ENCODE results near the gene SZT2.

SZT2 gene

DNA sequence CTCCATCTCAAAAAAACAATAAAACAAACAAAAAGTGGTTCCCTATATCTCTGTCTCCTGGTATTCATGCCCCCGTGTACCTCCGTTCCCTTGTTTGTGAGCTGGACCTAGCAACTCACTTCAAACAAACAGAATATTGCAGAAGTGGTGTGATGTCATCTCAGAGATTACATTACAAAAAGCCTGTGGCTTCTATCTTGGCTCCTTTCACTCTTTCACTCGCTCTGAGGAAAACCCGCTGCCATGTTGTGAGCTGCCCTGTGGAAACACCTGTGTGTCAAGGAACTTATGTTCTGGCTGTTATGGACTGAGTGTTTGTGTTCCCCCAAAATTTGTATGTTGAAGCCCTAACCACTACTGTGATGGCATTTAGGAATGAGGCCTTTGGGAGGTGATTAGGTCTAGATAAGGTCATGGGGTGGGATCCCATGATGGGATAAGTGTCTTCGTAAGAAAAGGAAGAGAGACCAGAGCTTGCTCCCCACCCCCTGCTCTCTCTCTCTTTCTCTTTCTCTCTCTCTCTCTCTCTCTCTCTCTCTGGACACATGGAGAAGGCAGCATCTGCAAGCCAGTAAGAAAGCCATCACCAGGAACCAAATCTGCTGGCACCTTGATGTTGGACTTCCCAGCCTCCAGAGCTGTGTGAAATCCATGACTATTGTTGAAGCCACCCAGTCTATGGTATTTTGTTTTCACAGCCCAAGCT is 71.4 kb downstream of the SZT2 start:
- no peaks in the 10 kb centered on the region for H4K20me1 ChIP-seq (ENCODE audit: control insufficient read depth, insufficient read depth, low read depth, low read length)
- H3K36me3 ChIP-seq (ENCODE audit: control insufficient read depth, low read length) = no peaks in the 10 kb centered on the region
- no peak overlapping the region for H3K4me2 ChIP-seq (ENCODE audit: low read length)
- no peaks in the 10 kb centered on the region for H3K79me2 ChIP-seq (ENCODE audit: control insufficient read depth, low read length)
- no peaks in the 10 kb centered on the region for H3K4me1 ChIP-seq (ENCODE audit: control insufficient read depth, low read length)
- H3K9me3 ChIP-seq (ENCODE audit: control insufficient read depth, insufficient read depth, low read length) = no peaks in the 10 kb centered on the region
- no peak overlapping the region for H3K4me3 ChIP-seq (ENCODE audit: low read length)
- TF ChIP-seq, protein P1, sequence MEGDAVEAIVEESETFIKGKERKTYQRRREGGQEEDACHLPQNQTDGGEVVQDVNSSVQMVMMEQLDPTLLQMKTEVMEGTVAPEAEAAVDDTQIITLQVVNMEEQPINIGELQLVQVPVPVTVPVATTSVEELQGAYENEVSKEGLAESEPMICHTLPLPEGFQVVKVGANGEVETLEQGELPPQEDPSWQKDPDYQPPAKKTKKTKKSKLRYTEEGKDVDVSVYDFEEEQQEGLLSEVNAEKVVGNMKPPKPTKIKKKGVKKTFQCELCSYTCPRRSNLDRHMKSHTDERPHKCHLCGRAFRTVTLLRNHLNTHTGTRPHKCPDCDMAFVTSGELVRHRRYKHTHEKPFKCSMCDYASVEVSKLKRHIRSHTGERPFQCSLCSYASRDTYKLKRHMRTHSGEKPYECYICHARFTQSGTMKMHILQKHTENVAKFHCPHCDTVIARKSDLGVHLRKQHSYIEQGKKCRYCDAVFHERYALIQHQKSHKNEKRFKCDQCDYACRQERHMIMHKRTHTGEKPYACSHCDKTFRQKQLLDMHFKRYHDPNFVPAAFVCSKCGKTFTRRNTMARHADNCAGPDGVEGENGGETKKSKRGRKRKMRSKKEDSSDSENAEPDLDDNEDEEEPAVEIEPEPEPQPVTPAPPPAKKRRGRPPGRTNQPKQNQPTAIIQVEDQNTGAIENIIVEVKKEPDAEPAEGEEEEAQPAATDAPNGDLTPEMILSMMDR (IDR thresholded peaks at IDR 0.05; ENCODE audit: low read depth, low read length, poor library complexity, severe bottlenecking) = no peak
- no peak for TF ChIP-seq EZH2phosphoT487 (IDR thresholded peaks at IDR 0.05; ENCODE audit: borderline replicate concordance, low read length)
- no peak overlapping the region for H3K27ac ChIP-seq (ENCODE audit: low read depth, low read length)
- H3F3A ChIP-seq (ENCODE audit: control insufficient read depth, insufficient read depth) = no peaks in the 10 kb centered on the region
- no peaks in the 10 kb centered on the region for H3K9me2 ChIP-seq (replicated peaks; ENCODE audit: control insufficient read depth, low read length)
- H3K27me3 ChIP-seq (ENCODE audit: control insufficient read depth, low read length) = peaks cover 7% of the 10 kb centered on the region

DNA sequence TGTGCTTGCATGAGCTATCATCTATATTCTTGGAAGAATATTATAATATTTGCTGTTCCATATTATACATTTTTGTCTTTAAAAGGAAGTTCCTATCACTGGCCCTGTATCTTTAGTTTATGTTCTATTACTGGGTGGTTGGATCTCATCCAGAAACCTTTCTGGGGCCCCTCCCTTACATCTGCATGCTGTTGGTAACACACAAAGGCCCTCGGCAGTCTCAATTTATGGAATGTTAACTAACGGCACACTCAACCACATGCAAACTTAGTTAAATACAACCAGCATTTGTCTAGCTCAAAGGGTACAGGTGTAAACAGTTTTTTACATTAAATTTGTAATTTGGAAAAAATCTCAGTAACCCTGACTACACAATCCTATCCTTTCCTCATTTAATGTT is 73.8 kb downstream of the SZT2 start:
- Histone ChIP-seq H3K9me3 (ENCODE audit: control insufficient read depth, insufficient read depth, low read length) (no peaks in the 10 kb centered on the region), H3K4me1 (ENCODE audit: control insufficient read depth, low read length) (no peaks in the 10 kb centered on the region), H3K4me2 (ENCODE audit: low read length) (no peak overlapping the region), H3K36me3 (ENCODE audit: control insufficient read depth, low read length) (no peaks in the 10 kb centered on the region), H3K79me2 (ENCODE audit: control insufficient read depth, low read length) (no peaks in the 10 kb centered on the region), H3F3A (ENCODE audit: control insufficient read depth, insufficient read depth) (no peaks in the 10 kb centered on the region), H3K9me2 (replicated peaks; ENCODE audit: control insufficient read depth, low read length) (no peaks in the 10 kb centered on the region), H4K20me1 (ENCODE audit: control insufficient read depth, insufficient read depth, low read depth, low read length) (no peaks in the 10 kb centered on the region), H3K4me3 (ENCODE audit: low read length) (no peak overlapping the region), H3K27me3 (ENCODE audit: control insufficient read depth, low read length) (peaks cover 4% of the 10 kb centered on the region), H3K27ac (ENCODE audit: low read depth, low read length) (no peak overlapping the region)
- TF ChIP-seq, protein P1 (IDR thresholded peaks at IDR 0.05; ENCODE audit: low read depth, low read length, poor library complexity, severe bottlenecking) = no peak
- TF ChIP-seq EZH2phosphoT487 (IDR thresholded peaks at IDR 0.05; ENCODE audit: borderline replicate concordance, low read length) = no peak

DNA sequence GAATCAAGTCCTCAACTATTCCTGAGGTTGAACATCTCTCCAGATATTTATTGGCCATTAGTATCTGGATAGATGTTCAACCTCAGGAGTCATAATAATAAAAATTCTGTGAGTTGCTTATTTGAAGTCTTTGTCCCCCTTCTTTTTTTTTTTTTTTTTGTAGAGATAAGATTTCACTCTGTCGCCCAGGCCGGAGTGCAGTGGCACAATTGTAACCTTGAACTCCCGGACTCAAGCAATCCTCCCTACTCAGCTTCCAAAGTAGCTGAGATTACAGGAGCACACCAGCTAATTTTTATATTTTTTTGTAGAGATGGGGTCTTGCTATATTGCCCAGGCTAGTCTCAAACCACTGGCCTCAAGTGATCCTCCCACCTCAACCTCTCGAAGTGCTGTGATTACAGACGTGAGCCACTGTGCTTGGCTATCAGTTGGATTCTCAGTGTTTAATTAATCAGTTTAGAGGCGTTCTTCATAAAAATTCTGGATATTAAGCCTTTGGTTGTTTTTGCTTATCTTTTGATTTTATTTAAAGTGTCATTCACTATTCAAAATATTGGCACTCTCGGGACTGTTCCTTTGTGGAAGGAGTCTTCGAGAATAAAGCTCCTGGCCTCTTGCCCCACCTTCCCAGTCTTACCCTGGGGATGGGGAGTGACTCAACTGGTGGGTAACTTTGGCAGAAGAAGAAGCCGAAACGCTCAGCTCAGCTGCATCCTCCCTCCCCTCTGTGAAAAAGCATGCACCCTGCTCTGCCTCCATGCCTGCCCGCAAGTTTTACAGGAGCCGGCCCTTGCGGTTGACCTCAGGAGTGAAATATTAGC is 75.2 kb downstream of the SZT2 start:
- Histone ChIP-seq H3F3A (ENCODE audit: control insufficient read depth, insufficient read depth) (no peaks in the 10 kb centered on the region), H3K27me3 (ENCODE audit: control insufficient read depth, low read length) (peaks cover 8% of the 10 kb centered on the region), H3K4me3 (ENCODE audit: low read length) (no peak overlapping the region), H3K36me3 (ENCODE audit: control insufficient read depth, low read length) (no peaks in the 10 kb centered on the region), H3K27ac (ENCODE audit: low read depth, low read length) (no peak overlapping the region), H3K4me1 (ENCODE audit: control insufficient read depth, low read length) (no peaks in the 10 kb centered on the region), H3K9me3 (ENCODE audit: control insufficient read depth, insufficient read depth, low read length) (no peaks in the 10 kb centered on the region), H3K9me2 (replicated peaks; ENCODE audit: control insufficient read depth, low read length) (no peaks in the 10 kb centered on the region), H4K20me1 (ENCODE audit: control insufficient read depth, insufficient read depth, low read depth, low read length) (no peaks in the 10 kb centered on the region), H3K79me2 (ENCODE audit: control insufficient read depth, low read length) (no peaks in the 10 kb centered on the region), H3K4me2 (ENCODE audit: low read length) (no peak overlapping the region)
- TF ChIP-seq, protein P1 (IDR thresholded peaks at IDR 0.05; ENCODE audit: low read depth, low read length, poor library complexity, severe bottlenecking) = no peak
- no peak for TF ChIP-seq EZH2phosphoT487 (IDR thresholded peaks at IDR 0.05; ENCODE audit: borderline replicate concordance, low read length)

Data from DOHH2 (cell line).